Naive B cell (primary cell): ENCODE measurements around the gene STRA8. TPM values are rescaled to one million over a fixed set of nuclear protein-coding genes. Genes with fewer than 3 reads are reported as not detected.

Source experiments
- ATAC-seq, 2 donors: fragments of 150-1000 bp; cut with Tn5 transposase; 2 replicates each; pipeline ENCODE4 v1.10.0; 2021; ENCODE audit warnings: low read depth in 2 of 2, mild to moderate bottlenecking in 2 of 2, moderate library complexity in 2 of 2
- DNase-seq: peaks from one replicate; pipeline ENCODE4 v3.0.0; 2022
- H3K27ac Mint-ChIP-seq, 6 donors: one replicate each; pipeline ENCODE4 v1.8.0; 2020 to 2022; ENCODE audit warnings: mild to moderate bottlenecking in 6 of 6, mixed read lengths in 6 of 6, moderate library complexity in 5 of 6, inconsistent platforms in 2 of 6
- H3K27me3 Mint-ChIP-seq, 3 donors: one replicate each; pipeline ENCODE4 v1.8.0; 2021 to 2022; ENCODE audit warnings: mixed read lengths in 3 of 3, mild to moderate bottlenecking in 1 of 3
- H3K36me3 Mint-ChIP-seq, 2 donors: one replicate each; pipeline ENCODE4 v1.8.0; 2020 to 2022; ENCODE audit warnings: mixed read lengths in 2 of 2, inconsistent platforms in 1 of 2, mild to moderate bottlenecking in 1 of 2
- H3K4me1 Mint-ChIP-seq, 3 donors: one replicate each; pipeline ENCODE4 v1.8.0; 2020 to 2022; ENCODE audit warnings: mixed read lengths in 3 of 3, inconsistent platforms in 1 of 3, mild to moderate bottlenecking in 1 of 3, moderate library complexity in 1 of 3
- H3K4me3 Mint-ChIP-seq, 8 donors: one replicate each; pipeline ENCODE4 v1.8.0; 2020 to 2022; ENCODE audit warnings: mild to moderate bottlenecking in 8 of 8, mixed read lengths in 8 of 8, moderate library complexity in 8 of 8, inconsistent platforms in 2 of 8
- H3K9me3 Mint-ChIP-seq, 7 donors: one replicate each; pipeline ENCODE4 v1.8.0; 2020 to 2022; ENCODE audit warnings: mixed read lengths in 7 of 7, mild to moderate bottlenecking in 5 of 7, inconsistent platforms in 2 of 7, moderate library complexity in 1 of 7
- polyA plus RNA-seq, 6 donors: library from polyadenylated mRNA; unstranded; fragments of 300-500 nt; fragmentation: Illumina TruSeq; gene quantifications; one replicate each; pipeline ENCODE4 v1.2.3, GENCODE V29; 2021; ENCODE audit warnings: low read depth in 6 of 6

The STRA8 gene
- polyA plus RNA-seq, 6 donors from 2014 or later, result not detected

DNA sequence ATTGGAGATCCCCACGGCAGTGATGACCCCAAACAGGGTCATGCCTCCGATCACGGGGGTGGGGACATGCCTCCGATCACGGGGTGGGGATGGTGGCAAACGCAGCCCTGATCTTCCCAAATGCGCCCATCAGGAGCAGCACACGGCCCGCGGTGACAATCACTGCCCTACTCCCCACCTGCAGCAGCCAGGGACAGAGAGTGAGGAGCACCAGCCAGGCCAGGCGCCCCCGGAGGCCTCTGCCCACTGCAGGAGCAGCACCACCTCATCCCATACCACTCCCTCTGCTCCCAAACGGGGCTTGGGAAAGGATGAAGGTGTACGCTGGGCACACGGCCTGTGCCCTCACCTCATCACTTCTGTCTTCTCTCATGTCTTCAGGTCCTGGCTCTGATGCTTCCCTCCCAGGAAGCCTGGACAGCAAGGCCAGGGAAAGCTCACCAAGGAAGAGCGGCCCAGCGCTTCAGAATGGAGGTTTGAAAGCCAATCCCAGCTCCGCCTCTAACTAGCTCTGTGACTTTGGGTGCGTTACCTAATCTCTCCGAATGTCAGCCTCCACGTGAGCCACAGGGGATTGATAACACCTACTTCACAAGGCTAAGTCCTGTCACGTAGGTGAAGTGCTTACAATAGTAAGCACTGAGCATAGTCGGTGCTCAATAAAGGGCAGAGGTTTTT is 37.1 kb downstream of the STRA8 start:
- DNase-seq (no peak), ATAC-seq (no peak)
- Mint-ChIP-seq H3K27me3 (peaks cover 9 to 33% (median 24%) of the 10 kb centered on the region in 3 donors), H3K4me3 (peak overlapping the region in 1 of 8 donors; percentile 52), H3K4me1 (peaks cover 0 to 4% (median 3%) of the 10 kb centered on the region in 3 donors), H3K9me3 (peaks cover 3 to 17% (median 4%) of the 10 kb centered on the region in 7 donors), H3K27ac (peak overlapping the region in 1 of 6 donors; percentile 3), H3K36me3 (peaks cover 7 to 8% of the 10 kb centered on the region in 2 donors)

DNA sequence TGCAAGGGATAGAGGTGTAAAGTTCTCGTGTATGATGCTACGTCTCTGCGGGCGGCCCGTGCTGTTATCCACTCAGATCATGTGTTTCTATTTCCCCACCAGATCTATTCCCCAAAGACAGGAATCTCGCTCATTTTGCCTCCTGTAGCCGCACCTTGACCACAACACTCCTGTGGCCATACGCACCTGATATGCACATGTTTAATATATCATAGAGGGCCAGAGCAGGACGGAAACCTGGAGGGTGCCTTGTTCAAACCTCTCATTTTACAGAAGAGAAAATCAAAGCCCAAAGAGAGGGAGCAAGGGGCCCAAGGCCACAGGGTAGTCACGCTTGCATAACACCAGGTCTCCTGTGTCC is 37.6 kb downstream of the STRA8 start:
- peaks cover 9 to 38% (median 26%) of the 10 kb centered on the region in 3 donors for H3K27me3 Mint-ChIP-seq
- H3K4me1 Mint-ChIP-seq, result peaks cover 0 to 4% (median 3%) of the 10 kb centered on the region in 3 donors
- H3K36me3 Mint-ChIP-seq, result peaks cover 4 to 6% of the 10 kb centered on the region in 2 donors
- H3K4me3 Mint-ChIP-seq, result no peak overlapping the region
- no peak for DNase-seq
- no peak for ATAC-seq
- H3K9me3 Mint-ChIP-seq, result peaks cover 0 to 12% (median 4%) of the 10 kb centered on the region in 7 donors
- no peak overlapping the region for H3K27ac Mint-ChIP-seq

DNA sequence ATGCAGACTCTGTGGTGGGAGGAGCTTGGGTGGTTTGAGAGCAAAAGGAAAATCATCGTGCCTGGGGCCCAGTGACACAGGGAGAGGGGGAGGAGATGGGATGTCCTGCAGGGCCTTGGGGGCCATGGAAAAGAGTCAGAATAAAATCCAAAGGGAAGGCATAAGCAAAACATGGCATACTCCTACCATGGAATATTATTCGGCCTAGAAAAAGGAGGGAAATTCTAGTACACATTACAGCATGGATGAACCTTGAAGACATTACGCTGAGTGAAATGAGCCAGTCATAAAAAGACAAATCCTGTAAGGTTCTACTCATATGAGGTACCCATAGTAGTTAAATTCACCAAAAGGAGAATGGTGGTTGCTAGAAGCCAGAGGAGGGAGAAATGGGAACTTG is 38.7 kb downstream of the STRA8 start:
- peaks cover 0 to 4% (median 3%) of the 10 kb centered on the region in 3 donors for H3K4me1 Mint-ChIP-seq
- peaks cover 0 to 9% (median 2%) of the 10 kb centered on the region in 7 donors for H3K9me3 Mint-ChIP-seq
- no peak for ATAC-seq
- no peak overlapping the region for H3K27ac Mint-ChIP-seq
- H3K27me3 Mint-ChIP-seq, result peaks cover 9 to 32% (median 22%) of the 10 kb centered on the region in 3 donors
- no peak for DNase-seq
- H3K36me3 Mint-ChIP-seq, result peaks cover 0 to 6% of the 10 kb centered on the region in 2 donors
- H3K4me3 Mint-ChIP-seq, result no peak overlapping the region

DNA sequence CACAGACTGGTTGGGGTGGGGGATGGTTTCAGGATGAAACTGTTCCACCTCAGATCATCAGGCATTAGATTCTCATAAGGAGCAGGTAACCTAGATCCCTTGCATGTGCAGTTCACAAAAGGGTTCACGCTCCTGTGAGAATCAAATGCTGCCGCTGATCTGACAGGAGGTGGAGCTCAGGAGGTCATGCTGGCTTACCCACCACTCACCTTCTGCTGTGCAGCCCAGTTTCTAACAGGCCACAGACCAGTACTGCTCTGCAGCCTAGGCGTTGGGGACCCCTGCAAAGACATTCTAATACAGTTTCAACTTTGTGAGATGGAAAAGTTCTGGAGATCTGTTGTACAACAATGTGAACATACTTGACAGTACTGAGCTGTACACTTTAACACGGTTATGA is 39.9 kb downstream of the STRA8 start:
- ATAC-seq, result no peak
- Mint-ChIP-seq H3K4me1 (peaks cover 0 to 4% (median 3%) of the 10 kb centered on the region in 3 donors), H3K36me3 (peaks cover 0 to 6% of the 10 kb centered on the region in 2 donors), H3K4me3 (no peak overlapping the region), H3K9me3 (peaks cover 0 to 7% (median 0%) of the 10 kb centered on the region in 7 donors), H3K27ac (no peak overlapping the region), H3K27me3 (peaks cover 9 to 19% (median 14%) of the 10 kb centered on the region in 3 donors)
- no peak for DNase-seq

DNA sequence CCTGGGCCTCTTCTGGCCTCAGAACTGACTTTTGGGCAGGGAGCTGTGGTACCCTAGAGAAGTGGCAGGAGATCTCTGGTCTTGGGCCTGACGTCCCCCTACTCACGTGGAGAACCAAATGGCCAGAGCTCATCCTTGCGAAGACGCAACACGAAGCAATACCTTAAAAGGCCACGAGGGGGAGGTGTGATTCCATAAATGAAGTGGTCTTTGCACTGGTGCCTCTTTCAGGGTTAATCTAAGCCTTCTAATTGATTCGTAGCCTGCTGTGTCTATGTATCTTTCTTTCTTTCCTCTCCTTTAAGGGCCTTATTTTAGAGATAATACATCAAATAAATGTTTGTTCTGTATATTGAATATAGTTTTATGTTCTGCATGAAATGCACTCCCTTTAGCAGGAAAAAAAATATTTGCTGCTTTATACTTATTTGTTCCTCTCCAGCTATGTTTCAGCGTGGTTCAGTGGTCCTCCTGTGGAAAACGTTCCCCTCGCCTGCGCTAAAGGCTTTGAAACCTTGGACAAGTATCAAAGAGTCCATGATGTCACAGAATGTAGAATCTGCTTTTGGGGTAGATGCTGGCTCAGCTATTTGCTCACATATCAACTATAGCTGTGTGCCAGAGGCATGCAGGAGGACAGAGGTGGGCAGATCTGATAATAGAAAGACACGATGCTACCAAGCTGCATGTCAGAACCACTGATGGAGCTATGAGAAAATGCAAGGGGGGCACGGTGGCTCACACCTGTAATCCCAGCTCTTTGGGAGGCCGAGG is 41.0 kb downstream of the STRA8 start:
- DNase-seq (peak; percentile 62), ATAC-seq (peak; percentile 69 to 81)
- Mint-ChIP-seq H3K36me3 (peaks cover 0 to 6% of the 10 kb centered on the region in 2 donors), H3K27ac (no peak overlapping the region), H3K4me1 (peaks cover 0 to 4% (median 3%) of the 10 kb centered on the region in 3 donors), H3K4me3 (no peak overlapping the region), H3K9me3 (peaks cover 0 to 7% (median 2%) of the 10 kb centered on the region in 7 donors), H3K27me3 (peaks cover 9 to 15% (median 9%) of the 10 kb centered on the region in 3 donors)

DNA sequence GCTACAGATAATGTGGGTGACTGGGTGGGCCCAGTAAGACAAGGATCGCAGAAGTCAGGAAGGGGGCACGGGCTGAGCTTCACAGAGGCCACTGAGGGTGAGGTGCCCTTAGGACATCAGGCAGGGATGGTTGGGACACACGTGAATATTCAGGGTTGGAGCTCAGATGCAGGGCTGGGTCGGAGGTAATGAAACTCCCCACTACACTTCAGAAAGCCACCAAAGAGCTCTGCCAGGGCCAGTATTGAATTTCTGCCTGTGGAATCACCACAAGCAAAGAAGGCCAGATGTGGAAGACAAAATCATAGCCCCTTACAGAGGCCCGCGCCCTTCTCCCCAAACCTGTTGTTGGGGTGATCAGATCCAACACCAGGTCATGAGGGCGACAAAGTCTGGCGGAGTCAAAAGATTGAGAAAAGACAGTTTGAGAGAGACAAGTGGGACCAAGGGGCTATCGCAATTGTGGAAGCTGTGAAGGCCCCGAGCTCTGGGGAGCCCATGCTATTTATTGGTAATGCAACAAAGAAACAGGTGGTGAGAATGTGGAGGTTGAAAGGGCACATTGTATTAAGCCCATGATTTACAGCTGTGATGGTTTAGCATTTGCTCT is 42.4 kb downstream of the STRA8 start:
- no peak for ATAC-seq
- H3K36me3 Mint-ChIP-seq, result peaks cover 0 to 6% of the 10 kb centered on the region in 2 donors
- H3K9me3 Mint-ChIP-seq, result peaks cover 0 to 7% (median 2%) of the 10 kb centered on the region in 7 donors
- H3K4me3 Mint-ChIP-seq, result peak overlapping the region in 1 of 8 donors; percentile 31
- peaks cover 9 to 29% (median 15%) of the 10 kb centered on the region in 3 donors for H3K27me3 Mint-ChIP-seq
- peaks cover under 1 to 4% (median 3%) of the 10 kb centered on the region in 3 donors for H3K4me1 Mint-ChIP-seq
- no peak for DNase-seq
- H3K27ac Mint-ChIP-seq, result no peak overlapping the region

DNA sequence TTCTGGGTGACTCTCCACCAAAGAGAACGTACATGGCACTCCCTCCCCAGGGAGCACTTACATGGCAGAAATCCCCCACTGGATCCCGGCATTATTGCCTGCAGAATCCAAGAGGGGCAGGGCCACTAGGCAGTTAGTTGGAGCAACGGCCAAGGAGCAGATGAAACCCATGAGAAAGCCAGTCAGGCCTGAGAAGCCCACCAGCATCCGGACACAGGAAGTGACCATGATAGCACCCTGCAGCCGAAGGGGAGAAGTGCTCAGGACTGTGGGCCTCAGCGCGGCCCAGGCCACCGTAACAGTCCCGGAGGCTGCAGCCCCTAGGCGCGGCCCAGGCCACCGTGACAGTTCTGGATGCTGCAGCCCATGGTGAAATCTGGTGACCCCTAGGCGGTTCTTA is 43.5 kb downstream of the STRA8 start:
- H3K9me3 Mint-ChIP-seq, result peaks cover 0 to 3% (median under 1%) of the 10 kb centered on the region in 7 donors
- ATAC-seq, result no peak
- no peak for DNase-seq
- no peak overlapping the region for H3K27ac Mint-ChIP-seq
- peaks cover 8 to 9% (median 9%) of the 10 kb centered on the region in 3 donors for H3K4me1 Mint-ChIP-seq
- H3K27me3 Mint-ChIP-seq, result peaks cover 11 to 28% (median 16%) of the 10 kb centered on the region in 3 donors
- H3K36me3 Mint-ChIP-seq, result peaks cover 0 to under 1% of the 10 kb centered on the region in 2 donors
- no peak overlapping the region for H3K4me3 Mint-ChIP-seq

DNA sequence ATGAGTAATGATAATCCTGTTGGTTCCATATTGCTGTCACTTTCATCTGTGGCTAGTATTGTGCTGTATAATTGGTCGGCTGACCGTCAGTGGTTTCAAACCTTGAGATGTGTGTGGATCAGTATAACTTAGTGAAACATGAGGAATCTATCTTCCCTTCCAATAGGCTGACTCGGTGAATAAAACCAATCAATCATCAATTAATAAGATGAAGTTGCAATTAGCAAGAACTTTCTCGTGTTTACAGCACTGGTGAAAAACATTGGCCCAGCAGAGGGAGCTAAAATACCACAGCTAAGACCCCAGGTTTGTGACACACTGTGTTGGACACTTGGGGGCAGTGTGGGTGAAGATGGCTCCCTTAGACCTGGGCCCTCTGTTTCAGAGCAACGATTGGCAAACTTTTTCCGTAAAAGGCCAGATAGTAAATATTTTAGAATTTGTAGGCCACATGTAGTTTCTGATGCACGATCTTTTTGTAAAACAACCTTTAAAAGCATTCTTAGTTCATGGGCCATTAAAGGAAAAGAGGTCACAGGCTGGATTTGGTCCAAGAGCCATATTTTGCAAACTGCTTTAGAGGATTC is 47.8 kb downstream of the STRA8 start:
- Mint-ChIP-seq H3K4me3 (no peak overlapping the region), H3K27ac (peak overlapping the region in 1 of 6 donors; percentile 2), H3K9me3 (peaks cover 0 to 2% (median 0%) of the 10 kb centered on the region in 7 donors), H3K36me3 (no peaks in the 10 kb centered on the region), H3K4me1 (peaks cover 5 to 8% (median 6%) of the 10 kb centered on the region in 3 donors), H3K27me3 (peaks cover 4 to 19% (median 11%) of the 10 kb centered on the region in 3 donors)
- peak; percentile 98 to 99 for ATAC-seq
- DNase-seq, result peak; percentile 75

DNA sequence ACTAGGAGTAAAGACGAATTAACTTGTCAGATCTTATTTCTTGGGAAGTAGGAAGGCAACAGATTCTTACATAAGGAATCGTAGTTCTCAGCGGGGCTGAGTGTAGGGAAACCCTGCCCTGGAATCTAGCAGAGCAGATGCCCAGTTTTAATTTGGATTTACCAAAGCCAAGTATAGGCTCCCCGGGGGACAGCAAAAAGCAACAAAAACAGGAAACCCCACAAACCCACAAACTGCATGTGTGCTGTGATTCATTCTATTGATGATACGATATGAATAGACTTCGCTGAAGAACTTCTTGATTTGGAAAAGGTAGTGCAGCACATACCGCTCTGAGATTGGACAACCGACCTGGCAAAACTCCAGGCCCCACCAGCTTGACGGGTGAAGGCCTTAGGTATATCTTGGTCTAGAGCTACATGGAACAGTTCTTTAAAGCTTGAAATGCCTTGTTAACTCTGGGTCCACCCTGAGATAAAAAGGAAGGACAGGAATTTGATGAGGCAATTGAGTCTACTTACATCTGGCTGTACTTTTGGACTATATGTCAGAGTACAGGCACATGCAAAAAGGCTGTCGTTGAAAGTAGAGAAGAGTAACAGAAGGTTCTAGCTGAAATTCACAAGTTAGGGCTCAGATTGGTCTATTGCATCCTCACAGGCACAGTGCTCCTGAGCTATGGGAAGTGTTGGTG is 49.1 kb downstream of the STRA8 start:
- ATAC-seq, result no peak
- DNase-seq, result no peak
- peaks cover 0 to 2% (median 0%) of the 10 kb centered on the region in 7 donors for H3K9me3 Mint-ChIP-seq
- H3K27ac Mint-ChIP-seq, result peak overlapping the region in 1 of 6 donors; percentile 21
- no peak overlapping the region for H3K4me3 Mint-ChIP-seq
- H3K27me3 Mint-ChIP-seq, result peaks cover 4 to 19% (median 11%) of the 10 kb centered on the region in 3 donors
- peaks cover 5 to 8% (median 6%) of the 10 kb centered on the region in 3 donors for H3K4me1 Mint-ChIP-seq
- H3K36me3 Mint-ChIP-seq, result no peaks in the 10 kb centered on the region

DNA sequence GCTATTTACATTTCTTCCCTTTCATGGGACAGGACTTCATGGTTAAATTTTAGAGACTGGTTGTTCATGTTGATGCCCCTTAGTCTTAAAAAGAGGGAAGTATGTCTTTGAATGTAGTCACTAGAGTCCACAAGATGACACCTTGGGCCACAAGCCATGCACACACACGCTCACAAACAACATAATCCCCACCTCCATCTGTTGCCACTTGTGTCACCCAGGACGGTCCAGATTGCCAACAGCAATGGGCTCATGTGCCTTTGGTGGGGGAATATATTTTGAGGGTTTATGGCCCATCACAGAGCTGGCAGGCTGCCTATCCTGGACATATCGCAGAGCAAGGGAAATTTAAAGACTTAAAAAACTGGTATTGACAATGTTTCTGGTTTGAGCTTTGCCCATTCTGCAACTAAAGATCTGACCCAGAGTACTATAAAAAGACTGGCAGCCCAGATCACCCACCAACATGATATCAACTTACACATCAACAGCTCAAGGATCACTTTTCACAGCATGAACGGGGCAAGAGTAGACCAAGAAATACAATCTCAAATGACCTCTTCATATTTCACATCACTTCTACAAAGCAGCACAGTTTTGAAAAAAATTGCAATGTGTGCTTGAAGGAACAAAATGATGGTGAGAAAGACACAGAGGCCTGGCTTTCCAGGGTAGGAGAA is 50.5 kb downstream of the STRA8 start:
- no peaks in the 10 kb centered on the region for H3K9me3 Mint-ChIP-seq
- no peak overlapping the region for H3K4me3 Mint-ChIP-seq
- no peaks in the 10 kb centered on the region for H3K36me3 Mint-ChIP-seq
- H3K27ac Mint-ChIP-seq, result no peak overlapping the region
- H3K4me1 Mint-ChIP-seq, result peaks cover 5 to 8% (median 6%) of the 10 kb centered on the region in 3 donors
- H3K27me3 Mint-ChIP-seq, result peaks cover 4 to 19% (median 11%) of the 10 kb centered on the region in 3 donors
- DNase-seq (no peak), ATAC-seq (no peak)

DNA sequence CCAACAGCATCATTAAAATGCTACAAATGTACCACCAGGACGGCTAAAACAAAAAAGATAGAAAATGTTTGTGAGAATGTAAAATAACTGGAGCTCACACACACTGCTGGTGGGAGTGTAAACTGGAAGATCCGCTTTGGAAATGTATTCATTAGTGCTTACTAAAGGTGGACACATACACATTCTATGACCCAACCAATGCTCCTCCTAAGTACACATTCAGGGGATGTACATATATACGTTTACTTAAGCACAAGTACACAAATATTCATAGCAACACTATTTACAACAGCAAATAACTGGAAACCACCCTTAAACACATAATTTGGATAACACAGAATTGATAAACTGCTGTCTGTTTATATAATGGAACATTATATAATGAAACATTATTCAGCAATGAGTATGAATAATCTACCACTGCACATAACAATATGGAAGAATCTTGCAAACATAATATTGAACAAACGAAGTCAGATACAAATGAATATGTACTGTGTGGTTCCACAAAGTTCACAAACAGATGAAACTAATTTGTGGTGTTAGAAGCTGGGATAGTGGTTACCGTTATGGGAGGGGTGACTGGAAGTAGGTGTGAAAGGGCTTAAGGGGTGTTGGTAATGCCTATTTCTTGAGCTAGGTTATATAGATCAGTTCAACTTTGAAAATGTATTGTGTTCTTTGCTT is 52.1 kb downstream of the STRA8 start:
- DNase-seq, result no peak
- Mint-ChIP-seq H3K36me3 (no peaks in the 10 kb centered on the region), H3K9me3 (no peaks in the 10 kb centered on the region), H3K27me3 (peaks cover 4 to 9% (median 7%) of the 10 kb centered on the region in 3 donors), H3K4me1 (peaks cover 5 to 8% (median 6%) of the 10 kb centered on the region in 3 donors), H3K4me3 (no peak overlapping the region), H3K27ac (no peak overlapping the region)
- no peak for ATAC-seq

DNA sequence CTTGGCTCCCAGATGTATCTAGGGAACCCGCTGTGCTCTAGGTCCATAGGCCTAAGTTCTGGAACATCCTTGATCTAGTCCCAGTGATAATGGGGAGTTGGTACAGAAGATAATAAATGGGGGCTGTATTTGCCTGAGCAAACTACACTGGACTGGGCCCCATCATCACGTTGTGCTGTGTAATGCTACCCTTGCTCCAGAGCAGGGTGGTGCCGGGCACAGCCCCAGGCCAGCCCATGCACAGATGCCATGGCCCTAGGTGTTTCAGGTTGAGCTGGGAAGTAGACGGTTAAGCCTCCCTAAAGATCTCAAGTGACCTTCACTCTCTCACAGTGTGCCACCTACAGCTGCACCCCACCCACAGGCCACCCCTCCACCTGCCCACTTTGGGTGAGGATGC is 53.2 kb downstream of the STRA8 start:
- no peak for ATAC-seq

More for the DNA sequence above, 53.2 kb downstream of the STRA8 start:
- no peak overlapping the region for H3K27ac Mint-ChIP-seq
- peaks cover 0 to 2% (median 0%) of the 10 kb centered on the region in 3 donors for H3K4me1 Mint-ChIP-seq
- H3K36me3 Mint-ChIP-seq, result no peaks in the 10 kb centered on the region
- DNase-seq, result no peak
- H3K4me3 Mint-ChIP-seq, result no peak overlapping the region
- no peaks in the 10 kb centered on the region for H3K9me3 Mint-ChIP-seq
- no peaks in the 10 kb centered on the region for H3K27me3 Mint-ChIP-seq
